Right kidney (tissue), 1 donor: ENCODE measurements around the gene TIGD4.
"Not testable (repeated sequence)": the region's sequence is repeated elsewhere in the genome, so short reads cannot be mapped to it uniquely, and the experiment has no call there.

Experiments used
- DNase-seq: peaks from one replicate; pipeline ENCODE4 v3.0.0-alpha.2; 2016

Gene TIGD4

GRCh38 chr4:152780267-152780778 lies 793 bp upstream of the TIGD4 start:
- DNase-seq, result no peak

- no peak for DNase-seq
These were observed 646 bp downstream of the TIGD4 start for GRCh38 chr4:152778656-152779512.

GRCh38 chr4:152777488-152777887 lies 2.0 kb downstream of the TIGD4 start:
- no peak for DNase-seq

GRCh38 chr4:152776352-152776751 lies 3.2 kb downstream of the TIGD4 start:
- DNase-seq, result no peak

- no peak for DNase-seq
These were observed 5.6 kb downstream of the TIGD4 start for GRCh38 chr4:152773953-152774352.

GRCh38 chr4:152773339-152773738 lies 6.2 kb downstream of the TIGD4 start:
- no peak for DNase-seq

GRCh38 chr4:152771741-152772533 lies 7.6 kb downstream of the TIGD4 start:
- DNase-seq, result no peak

GRCh38 chr4:152765069-152765737 lies 14.3 kb downstream of the TIGD4 start:
- not testable (repeated sequence) for DNase-seq

GRCh38 chr4:152763796-152764195 lies 15.7 kb downstream of the TIGD4 start:
- no peak for DNase-seq

- DNase-seq, result no peak
These were observed 30.9 kb downstream of the TIGD4 start for GRCh38 chr4:152748619-152749018.

- DNase-seq, result no peak
These were observed 32.1 kb downstream of the TIGD4 start for GRCh38 chr4:152747444-152747843.

GRCh38 chr4:152738827-152739226 lies 40.7 kb downstream of the TIGD4 start:
- no peak for DNase-seq

GRCh38 chr4:152735906-152736305 lies 43.6 kb downstream of the TIGD4 start:
- DNase-seq, result no peak

- DNase-seq, result no peak
These were observed 44.1 kb downstream of the TIGD4 start for GRCh38 chr4:152735396-152735859.

GRCh38 chr4:152734699-152735050 lies 44.9 kb downstream of the TIGD4 start:
- no peak for DNase-seq

GRCh38 chr4:152734015-152734698 lies 45.4 kb downstream of the TIGD4 start:
- no peak for DNase-seq

- DNase-seq, result no peak
These were observed 47.5 kb downstream of the TIGD4 start for GRCh38 chr4:152731997-152732396.

GRCh38 chr4:152729466-152729865 lies 50.1 kb downstream of the TIGD4 start:
- no peak for DNase-seq

- DNase-seq, result no peak
These were observed 51.2 kb downstream of the TIGD4 start for GRCh38 chr4:152728343-152728742.

GRCh38 chr4:152727784-152728183 lies 51.7 kb downstream of the TIGD4 start:
- DNase-seq, result no peak

GRCh38 chr4:152724494-152724893 lies 55.0 kb downstream of the TIGD4 start:
- no peak for DNase-seq

GRCh38 chr4:152723236-152723635 lies 56.3 kb downstream of the TIGD4 start:
- no peak for DNase-seq
